ENCODE results near the gene PALM2AKAP2. TPM values are rescaled to one million over a fixed set of nuclear protein-coding genes. Genes with fewer than 3 reads are reported as not detected.

Gene PALM2AKAP2
- polyA plus RNA-seq, 1 experiment: 8.7 TPM

GRCh38 chr9:109765278-109765677 is 14.7 kb upstream of the PALM2AKAP2 start:
- DNase-seq (ENCODE audit: low read depth): no peak
- no peak for TF ChIP-seq CTCF (IDR thresholded peaks at IDR 0.05; ENCODE audit: insufficient read depth, low read depth, low read length)
- ChIA-PET CTCF (interaction anchor here (0.7 to 1.3 kb wide), 2 partner anchors 11 to 39 kb away, joined by 4 read pairs; no protein-coding TSS in a partner anchor), POLR2A (no interaction called here)
- Histone ChIP-seq H3K4me3 (ENCODE audit: low read depth, low read length) (no peak overlapping the region), H3K36me3 (ENCODE audit: control insufficient read depth, insufficient read depth, low read length) (no peaks in the 10 kb centered on the region), H3K27me3 (ENCODE audit: control insufficient read depth, insufficient read depth, low read length) (no peaks in the 10 kb centered on the region)

GRCh38 chr9:109765830-109766229 is 14.2 kb upstream of the PALM2AKAP2 start:
- Histone ChIP-seq H3K36me3 (ENCODE audit: control insufficient read depth, insufficient read depth, low read length) (no peaks in the 10 kb centered on the region), H3K27me3 (ENCODE audit: control insufficient read depth, insufficient read depth, low read length) (no peaks in the 10 kb centered on the region), H3K4me3 (ENCODE audit: low read depth, low read length) (no peak overlapping the region)
- ChIA-PET CTCF (interaction anchor here (0.7 to 1.2 kb wide), 3 partner anchors 8 to 38 kb away, joined by 3 to 4 read pairs (median 4); no protein-coding TSS in a partner anchor), POLR2A (no interaction called here)
- no peak for TF ChIP-seq CTCF (IDR thresholded peaks at IDR 0.05; ENCODE audit: insufficient read depth, low read depth, low read length)
- DNase-seq (ENCODE audit: low read depth): no peak

GRCh38 chr9:109766351-109766750 is 13.6 kb upstream of the PALM2AKAP2 start:
- H3K27me3 ChIP-seq (ENCODE audit: control insufficient read depth, insufficient read depth, low read length): no peaks in the 10 kb centered on the region
- DNase-seq (ENCODE audit: low read depth): peak; percentile 89
- CTCF ChIA-PET: interaction anchor here (0.9 to 1.2 kb wide), 2 partner anchors 9 to 11 kb away, joined by 3 to 4 read pairs; no protein-coding TSS in a partner anchor

GRCh38 chr9:109767404-109767803 is 12.6 kb upstream of the PALM2AKAP2 start:
- DNase-seq (ENCODE audit: low read depth): no peak

More at GRCh38 chr9:109766351-109766750, 13.6 kb upstream of the PALM2AKAP2 start:
- no peak overlapping the region for H3K4me3 ChIP-seq (ENCODE audit: low read depth, low read length)
- POLR2A ChIA-PET: no interaction called here
- TF ChIP-seq CTCF (IDR thresholded peaks at IDR 0.05; ENCODE audit: insufficient read depth, low read depth, low read length): no peak
- no peaks in the 10 kb centered on the region for H3K36me3 ChIP-seq (ENCODE audit: control insufficient read depth, insufficient read depth, low read length)

GRCh38 chr9:109767814-109768213 is 12.2 kb upstream of the PALM2AKAP2 start:
- CTCF ChIA-PET: interaction anchor here (1.0 to 1.1 kb wide), 2 partner anchors 14 to 16 kb away, joined by 3 to 4 read pairs; no protein-coding TSS in a partner anchor
- POLR2A ChIA-PET: no interaction called here
- no peaks in the 10 kb centered on the region for H3K36me3 ChIP-seq (ENCODE audit: control insufficient read depth, insufficient read depth, low read length)

More at GRCh38 chr9:109767404-109767803, 12.6 kb upstream of the PALM2AKAP2 start:
- H3K36me3 ChIP-seq (ENCODE audit: control insufficient read depth, insufficient read depth, low read length): no peaks in the 10 kb centered on the region
- H3K4me3 ChIP-seq (ENCODE audit: low read depth, low read length): no peak overlapping the region
- no peak for TF ChIP-seq CTCF (IDR thresholded peaks at IDR 0.05; ENCODE audit: insufficient read depth, low read depth, low read length)
- CTCF ChIA-PET: interaction anchor here (0.7 to 1.1 kb wide), 3 partner anchors 14 to 193 kb away, joined by 3 to 4 read pairs (median 3); no protein-coding TSS in a partner anchor
- POLR2A ChIA-PET: no interaction called here
- H3K27me3 ChIP-seq (ENCODE audit: control insufficient read depth, insufficient read depth, low read length): no peaks in the 10 kb centered on the region

More at GRCh38 chr9:109767814-109768213, 12.2 kb upstream of the PALM2AKAP2 start:
- no peak for TF ChIP-seq CTCF (IDR thresholded peaks at IDR 0.05; ENCODE audit: insufficient read depth, low read depth, low read length)
- no peak for DNase-seq (ENCODE audit: low read depth)
- Histone ChIP-seq H3K4me3 (ENCODE audit: low read depth, low read length) (no peak overlapping the region), H3K27me3 (ENCODE audit: control insufficient read depth, insufficient read depth, low read length) (no peaks in the 10 kb centered on the region)
